NB4 (cell line): ENCODE results near the gene UPF1.
A peak's percentile ranks its signal among the peaks of the same experiment; 100 is the strongest.

Source experiments
- DNase-seq: peaks from one replicate; pipeline ENCODE4 v3.0.0; 2010; ENCODE audit warnings: low read depth
- H3K4me3 ChIP-seq: one replicate; pipeline ENCODE4 v1.5.1; 2011; ENCODE audit warnings: mild to moderate bottlenecking, low read depth, low read length, moderate library complexity
- CTCF ChIP-seq: IDR thresholded peaks from one replicate; pipeline ENCODE4 v1.5.1; 2012; ENCODE audit warnings: low read depth, low read length
- MYC ChIP-seq: IDR thresholded peaks from 2 replicates; pipeline ENCODE4 v1.6.1; 2011; ENCODE audit warnings: low read depth, low read length
- POLR2A ChIP-seq: IDR thresholded peaks from 2 replicates; pipeline ENCODE4 v1.6.1; 2011; ENCODE audit warnings: mild to moderate bottlenecking; ENCODE audit not compliant: insufficient read length; ENCODE audit errors: extremely low read depth
- TF ChIP-seq, protein P1 (sequence below): IDR thresholded peaks from 2 replicates; pipeline ENCODE4 v1.6.1; 2011; ENCODE audit warnings: low read depth, low read length

UPF1 gene

GRCh38 chr19:18879579-18880373 lies 48.0 kb downstream of the UPF1 start:
- TF ChIP-seq MYC (no peak), CTCF (no peak), POLR2A (no peak)
- TF ChIP-seq, protein P1, sequence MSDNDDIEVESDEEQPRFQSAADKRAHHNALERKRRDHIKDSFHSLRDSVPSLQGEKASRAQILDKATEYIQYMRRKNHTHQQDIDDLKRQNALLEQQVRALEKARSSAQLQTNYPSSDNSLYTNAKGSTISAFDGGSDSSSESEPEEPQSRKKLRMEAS = no peak
- H3K4me3 ChIP-seq = no peak overlapping the region
- DNase-seq = peak; percentile 63

DNA sequence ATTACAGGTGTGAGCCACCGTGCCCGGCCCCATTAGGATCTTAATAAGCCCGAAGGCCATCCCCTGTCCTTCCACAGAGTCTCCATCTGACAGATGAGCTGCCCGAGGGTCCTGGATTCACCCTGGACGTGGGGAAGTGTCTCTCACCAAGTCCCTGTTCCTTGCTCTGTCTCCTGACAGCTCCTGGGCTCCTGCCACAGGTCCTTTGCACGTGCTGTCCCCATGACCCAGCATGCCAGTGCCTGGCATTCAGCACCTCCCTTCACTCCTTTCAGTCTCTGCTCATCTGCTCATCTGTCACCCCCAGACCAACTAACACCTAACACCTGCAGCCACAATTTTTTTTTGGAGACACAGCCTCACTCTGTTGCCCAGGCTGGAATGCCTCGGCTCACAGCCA lies 49.7 kb downstream of the UPF1 start:
- TF ChIP-seq, protein P1 = no peak
- TF ChIP-seq POLR2A (no peak), CTCF (no peak), MYC (no peak)
- DNase-seq = no peak
- H3K4me3 ChIP-seq = no peak overlapping the region

DNA sequence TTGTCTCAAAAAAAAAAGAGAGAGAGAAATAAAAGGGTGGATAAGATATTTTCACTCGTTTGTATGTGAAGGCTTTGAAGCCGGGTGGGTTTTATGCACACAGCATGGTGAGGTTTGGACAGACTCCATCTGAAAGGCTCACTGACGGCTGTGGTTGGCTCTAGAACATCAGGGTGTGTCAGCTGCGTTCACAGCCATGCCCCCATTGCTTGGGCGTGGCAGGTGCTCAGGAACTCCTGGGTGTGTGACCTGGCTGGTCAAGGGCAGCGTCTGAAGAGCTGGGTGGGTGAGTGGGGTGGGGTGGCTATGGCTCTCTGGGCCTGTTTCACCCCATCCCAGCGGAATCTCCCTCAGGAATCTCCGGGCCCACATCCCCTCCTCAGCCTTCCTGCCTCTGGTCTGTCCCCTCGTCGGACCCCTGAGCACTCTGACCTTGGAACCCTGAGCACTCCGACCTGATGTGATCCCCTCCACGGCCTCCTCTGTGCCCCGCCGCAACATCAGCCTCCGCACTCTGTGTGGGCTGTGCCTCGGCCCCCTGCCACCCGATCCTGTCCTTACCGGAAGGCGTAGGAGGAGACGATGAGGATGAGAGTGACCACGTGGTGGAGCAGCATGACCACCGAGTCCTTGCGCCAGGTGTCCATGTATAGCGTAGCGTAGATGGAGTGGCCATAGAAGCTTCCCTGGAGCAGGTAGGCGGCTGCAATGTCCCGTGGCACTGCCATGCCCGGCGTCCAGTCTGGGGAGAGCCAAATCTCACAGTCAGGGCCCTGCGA lies 52.0 kb downstream of the UPF1 start:
- TF ChIP-seq, protein P1 = no peak
- TF ChIP-seq MYC (no peak), POLR2A (no peak), CTCF (no peak)
- no peak for DNase-seq
- H3K4me3 ChIP-seq = no peak overlapping the region

DNA sequence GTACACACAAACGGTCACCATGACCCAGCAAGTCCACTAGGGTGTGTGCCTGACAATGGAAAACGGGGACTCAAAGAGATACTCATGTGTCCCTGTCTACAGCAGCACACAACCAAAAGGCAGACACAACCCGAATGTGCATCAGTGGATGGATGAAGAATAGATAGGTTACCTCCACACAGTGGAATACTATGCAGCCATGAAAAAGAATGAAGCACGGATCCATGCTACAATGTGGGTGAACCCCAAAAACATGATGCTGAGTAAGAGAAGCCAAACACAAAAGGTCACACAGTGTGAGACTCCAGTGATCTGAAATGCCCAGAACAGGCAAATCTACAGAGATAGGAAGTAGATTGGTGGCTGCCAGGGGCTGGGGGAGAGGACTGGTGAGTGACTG lies 55.2 kb downstream of the UPF1 start:
- no peak overlapping the region for H3K4me3 ChIP-seq
- TF ChIP-seq, protein P1 = no peak
- TF ChIP-seq MYC (no peak), CTCF (no peak), POLR2A (no peak)
- DNase-seq = no peak

GRCh38 chr19:18889949-18890745 lies 58.4 kb downstream of the UPF1 start:
- no peak overlapping the region for H3K4me3 ChIP-seq
- DNase-seq = no peak
- TF ChIP-seq, protein P1 = no peak
- TF ChIP-seq CTCF (no peak), POLR2A (no peak), MYC (no peak)
